Pancreas (tissue), 10 donors: ENCODE results near the gene RAD51B. TPM values are rescaled to one million over a fixed set of nuclear protein-coding genes. Genes with fewer than 3 reads are reported as not detected.
A peak's percentile ranks its signal among the peaks of the same experiment; 100 is the strongest.

Experiments
- ATAC-seq, 4 donors: fragments of 200-7000 bp; cut with Tn5 transposase; one replicate each; pipeline versions ENCODE4 v1.8.0 to v1.9.1; 2020; ENCODE audit warnings: mild to moderate bottlenecking in 4 of 4, moderate library complexity in 4 of 4
- DNase-seq, 6 donors: peaks; one replicate each; pipeline ENCODE4 v3.0.0-alpha.2; 2020
- FAIRE-seq: peaks from 2 replicates; lab custom pipeline; 2012; peaks lifted over from hg19 to GRCh38; lab: Jason Lieb, UNC
- H3K27ac ChIP-seq, 4 donors: fragments of 200-600 bp; sonication (generic); 1 replicate in 3 of 4; 2 replicates in 1 of 4; pipeline versions ENCODE4 v1.5.0 to v1.8.0; 2020
- H3K27me3 ChIP-seq, 4 donors: fragments of 200-600 bp; one replicate each; pipeline ENCODE4 v1.8.0; 2021
- H3K36me3 ChIP-seq, 3 donors: fragments of 200-600 bp; sonication (generic) in 1 of 3; one replicate each; pipeline versions ENCODE4 v1.5.0 to v1.8.0; 2020 to 2021
- H3K4me1 ChIP-seq, 3 donors: fragments of 200-600 bp; one replicate each; pipeline ENCODE4 v1.8.0; 2021
- H3K4me3 ChIP-seq, 4 donors: fragments of 200-600 bp; sonication (generic) in 2 of 4; one replicate each; pipeline versions ENCODE4 v1.5.0 to v1.8.0; 2020 to 2021
- H3K9me3 ChIP-seq, 4 donors: fragments of 200-600 bp; one replicate each; pipeline ENCODE4 v1.8.0; 2021
- CTCF ChIP-seq, 4 donors: fragments of 200-600 bp; sonication (generic) in 3 of 4; IDR thresholded peaks; one replicate each; pipeline versions ENCODE4 v1.5.0 to v1.8.0; 2021; ENCODE audit warnings: antibody characterized with exemption in 4 of 4
- WGBS, 2 donors: extraction: QIAGEN DNeasy Blood & Tissue Kit; methylation state at CpG; one replicate each; pipeline ENCODE4 v1.1.7; 2013; 5-methylcytosine and 5-hydroxymethylcytosine counted together
- intact Hi-C, 3 donors: fragments of 100-400 bp; cut with DNase I; formaldehyde crosslinking; loops; one replicate each; pipeline versions ENCODE4 v1.11.1 to v1.14.2; 2022
- polyA plus RNA-seq, 2 donors: library from polyadenylated mRNA; stranded (reverse); fragments of 200-250 nt; gene quantifications; one replicate each; pipeline ENCODE4 v1.2.3, GENCODE V29; 2013
- total RNA-seq, 6 donors: library from RNA; stranded (reverse); fragmentation: NEBNext Ultra II Directional in 4 of 6; extraction: Animal tissue kit (Norgen Biotek cat#: 25700) in 4 of 6; gene quantifications; one replicate each; pipeline versions ENCODE4 v1.2.1 to v1.2.4, GENCODE V29; 2021 to 2023
- donor health status: healthy with polysubstance abuse.
- donor health status: DM: no; HTN: no; CAD: no; lungs with moderate emphysema.
- donor health status: DM: no; HTN: no; CAD: no.
- donor health status: control.
- donor health status: control.
- donor health status: Bipolar disorder and iron deficiency.
- donor health status: DM: yes; HTN: yes; CAD: no.
- donor health status: DM: no; HTN: no; CAD: no.
- donor health status: DM: no; HTN: no; CAD: no.
- donor health status: DM: yes; HTN: yes; CAD: no.

The RAD51B gene
- total and polyA plus RNA-seq, 8 donors, result 1.1 to 17.3 (median 5.8) TPM

DNA sequence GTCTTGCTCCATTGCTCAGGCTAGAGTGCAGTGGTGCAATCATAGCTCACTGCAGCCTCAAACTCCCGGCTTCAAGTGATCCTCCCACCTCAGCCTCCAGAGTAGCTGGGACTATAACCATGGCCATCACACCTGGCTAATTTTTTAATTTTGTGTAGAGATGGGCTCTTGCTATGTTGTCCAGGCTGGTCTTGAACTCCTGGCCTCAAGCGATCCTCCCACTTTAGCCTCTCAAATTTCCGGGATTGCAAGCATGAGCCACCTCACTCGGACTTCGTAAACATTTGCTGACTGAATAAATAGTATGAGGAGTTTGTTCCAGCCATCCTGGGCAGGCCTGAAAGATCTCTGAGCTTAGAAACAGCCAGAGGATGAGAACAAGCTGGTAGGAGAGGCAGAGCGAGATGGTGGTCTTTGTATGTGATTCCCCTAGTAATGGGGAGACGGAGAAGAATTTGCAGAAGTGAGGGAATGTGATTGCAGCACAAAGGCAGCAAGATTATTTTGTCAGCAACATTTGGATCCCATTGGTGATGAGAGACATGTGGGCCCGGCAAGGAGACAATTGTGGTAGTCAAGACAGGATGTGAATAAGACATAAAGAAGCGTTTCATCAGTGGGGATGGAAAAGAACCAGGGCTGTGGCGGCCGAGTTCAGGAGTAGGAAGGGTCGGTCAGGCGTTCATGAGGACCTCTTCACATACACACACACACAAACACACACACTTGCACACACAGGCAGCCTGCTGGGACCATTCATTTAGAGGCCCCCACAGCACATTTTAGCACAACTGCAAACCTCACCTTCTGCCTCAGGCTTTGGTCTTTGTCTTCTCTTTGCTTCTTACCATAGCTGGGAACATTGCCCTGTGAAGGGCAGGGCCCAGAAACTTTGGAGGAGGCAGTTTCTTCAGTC is 817.8 kb downstream of the RAD51B start:
- ATAC-seq, result peak in 2 of 4 donors; percentile 61 to 66
- WGBS, 2 donors, result 87 to 88% methylated on average over 13 of the region's 13 CpGs
- Histone ChIP-seq H3K9me3 (no peaks in the 10 kb centered on the region), H3K27ac (peak overlapping the region in 1 of 4 donors; percentile 39), H3K4me1 (peaks cover 0 to 3% (median 0%) of the 10 kb centered on the region in 3 donors), H3K27me3 (no peaks in the 10 kb centered on the region), H3K36me3 (no peaks in the 10 kb centered on the region), H3K4me3 (no peak overlapping the region)
- DNase-seq, result no peak
- no peak for TF ChIP-seq CTCF (IDR thresholded peaks at IDR 0.05)
- intact Hi-C loops, result no loop called here
- no peak for FAIRE-seq

DNA sequence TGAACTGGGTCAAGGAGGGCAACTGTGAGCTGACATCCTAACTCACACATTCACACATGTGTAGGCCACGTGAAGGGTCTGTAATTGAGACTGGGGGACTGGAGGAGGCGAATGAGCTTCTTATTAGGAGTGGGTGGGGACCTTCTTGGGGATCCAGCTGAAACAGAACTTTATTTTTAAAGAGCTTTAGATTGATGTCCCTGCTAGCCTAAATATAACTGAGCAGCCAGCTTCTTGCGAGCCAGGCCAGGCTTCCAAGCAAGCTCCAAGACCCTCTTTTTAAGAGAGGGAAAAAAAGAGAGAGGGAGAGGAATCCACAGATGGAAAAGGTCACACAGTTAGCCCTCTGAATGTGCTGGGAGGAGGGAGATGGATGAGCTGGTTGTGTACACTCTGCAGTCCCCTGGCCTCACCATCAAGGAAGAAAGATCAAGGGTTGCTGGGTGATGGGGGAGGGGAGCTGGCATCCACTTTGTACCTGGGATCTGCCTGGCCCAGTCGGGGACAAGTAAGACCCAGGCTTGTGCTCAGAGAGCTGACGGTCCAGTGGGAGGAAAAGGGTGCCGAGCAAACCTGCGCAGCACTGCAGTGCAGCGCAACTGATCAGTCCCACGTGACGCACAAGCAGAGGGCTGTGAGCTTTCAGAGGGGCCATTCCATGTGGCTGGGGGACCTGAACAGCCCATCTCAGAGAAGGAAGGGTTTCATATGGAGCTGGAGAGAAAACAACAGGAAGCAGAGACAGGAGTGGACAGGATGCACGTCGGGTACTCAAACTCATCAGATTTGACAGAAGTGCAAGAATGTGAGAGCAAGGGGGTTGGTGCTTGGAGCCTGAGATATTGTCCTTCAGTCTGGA is 818.8 kb downstream of the RAD51B start:
- ATAC-seq, result peak in 1 of 4 donors; percentile 25

GRCh38 chr14:68639000-68639757 is 819.6 kb downstream of the RAD51B start:
- Histone ChIP-seq H3K4me3 (no peak overlapping the region), H3K27ac (no peak overlapping the region), H3K36me3 (no peaks in the 10 kb centered on the region), H3K9me3 (no peaks in the 10 kb centered on the region), H3K27me3 (no peaks in the 10 kb centered on the region), H3K4me1 (peaks cover 0 to 3% (median 0%) of the 10 kb centered on the region in 3 donors)
- DNase-seq (peak in 1 of 6 donors; percentile 5), FAIRE-seq (no peak), ATAC-seq (no peak)
- 83% methylated on average over 6 of the region's 6 CpGs for WGBS, 2 donors
- no peak for TF ChIP-seq CTCF (IDR thresholded peaks at IDR 0.05)
- intact Hi-C loops, result no loop called here

More for the DNA sequence above, 818.8 kb downstream of the RAD51B start:
- Histone ChIP-seq H3K36me3 (no peaks in the 10 kb centered on the region), H3K27ac (peak overlapping the region in 1 of 4 donors; percentile 39), H3K4me1 (peaks cover 0 to 3% (median 0%) of the 10 kb centered on the region in 3 donors), H3K9me3 (no peaks in the 10 kb centered on the region), H3K4me3 (no peak overlapping the region), H3K27me3 (no peaks in the 10 kb centered on the region)
- DNase-seq (no peak), FAIRE-seq (no peak)
- TF ChIP-seq CTCF (IDR thresholded peaks at IDR 0.05), result no peak
- 86 to 90% methylated on average over 12 of the region's 12 CpGs for WGBS, 2 donors
- intact Hi-C loops, result no loop called here

GRCh38 chr14:68639758-68640574 is 820.4 kb downstream of the RAD51B start:
- Histone ChIP-seq H3K36me3 (no peaks in the 10 kb centered on the region), H3K4me3 (no peak overlapping the region), H3K9me3 (no peaks in the 10 kb centered on the region), H3K27me3 (no peaks in the 10 kb centered on the region), H3K4me1 (peaks cover 0 to 3% (median 0%) of the 10 kb centered on the region in 3 donors), H3K27ac (no peak overlapping the region)
- FAIRE-seq, result no peak
- ATAC-seq, result no peak
- DNase-seq, result peak in 1 of 6 donors; percentile 2
- TF ChIP-seq CTCF (IDR thresholded peaks at IDR 0.05), result no peak
- 90 to 93% methylated on average over 10 of the region's 10 CpGs for WGBS, 2 donors
- intact Hi-C loops, result no loop called here
